ENCODE results near the gene PLA2G2F.

PLA2G2F gene

DNA sequence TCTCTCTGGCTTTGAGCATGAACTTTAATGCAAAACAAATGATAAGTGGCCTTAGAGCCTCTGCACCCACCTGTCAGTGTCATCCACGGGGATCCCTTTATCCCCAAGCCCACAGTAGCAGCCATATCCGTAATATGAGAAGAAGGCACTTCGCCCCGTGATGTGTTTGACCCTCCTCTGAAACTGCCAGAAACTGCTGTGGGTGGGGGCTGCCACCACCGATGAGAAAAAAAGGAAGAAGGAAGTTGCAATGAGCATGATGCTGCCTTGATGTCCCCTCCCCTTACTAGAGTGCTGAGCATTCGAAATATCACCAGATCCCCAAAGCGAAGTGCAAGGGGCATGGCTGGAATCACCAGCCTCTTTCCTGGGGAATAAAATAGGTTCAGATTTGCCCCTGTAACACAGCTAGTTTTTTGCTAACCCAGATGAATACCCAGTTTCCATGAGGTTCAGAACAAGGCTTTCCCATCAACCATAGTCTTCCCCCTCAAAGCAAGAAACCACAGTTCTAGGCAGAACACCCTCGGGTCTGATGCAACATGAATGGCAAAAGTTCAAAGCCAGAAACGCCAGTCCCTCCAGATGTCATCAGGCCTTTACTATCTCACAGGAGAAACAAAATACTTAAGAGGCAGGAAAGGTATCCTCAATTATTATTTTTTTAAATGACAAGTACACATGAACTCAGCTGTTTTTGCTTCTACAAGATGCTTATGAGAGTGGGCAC, 36.0 kb downstream of the PLA2G2F start:
- DNase-seq, result peak; percentile 44

DNA sequence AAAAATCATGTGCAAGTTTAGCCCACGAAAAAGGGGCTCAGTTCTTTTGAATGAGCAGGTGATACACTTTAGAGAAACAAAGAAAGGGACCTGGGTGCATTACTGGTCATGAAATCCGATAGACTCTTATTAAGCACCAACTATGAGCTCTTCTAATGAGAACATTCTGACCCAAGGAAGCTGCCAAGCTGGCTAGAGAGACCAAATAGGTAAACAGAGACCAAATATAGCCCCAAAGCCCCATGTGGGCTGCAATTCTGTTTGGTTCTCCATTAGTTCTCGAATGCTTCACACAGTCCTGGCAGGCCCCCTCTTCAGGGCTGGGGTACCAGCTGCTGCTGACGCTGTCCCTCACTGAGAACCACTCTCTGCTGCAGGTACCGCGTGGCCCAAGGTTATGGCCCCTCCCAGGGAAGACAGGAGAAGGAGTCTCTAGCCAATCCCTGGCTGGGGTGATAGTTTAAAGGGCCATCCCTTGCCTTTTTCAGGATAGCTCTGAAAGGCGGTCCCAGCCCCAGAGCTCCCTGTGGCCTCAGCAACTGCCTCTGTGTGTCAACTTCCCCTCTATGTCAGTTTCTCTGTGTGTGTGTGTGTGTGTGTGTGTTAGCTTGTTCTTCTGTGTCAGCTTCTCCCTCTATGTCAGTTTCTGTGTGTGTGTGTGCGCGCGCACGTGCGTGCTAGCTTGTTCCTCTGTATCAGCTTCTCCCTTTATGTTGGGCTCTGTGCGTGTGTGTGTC, 39.7 kb downstream of the PLA2G2F start:
- DNase-seq, result no peak

GRCh38 chr1:20179371-20180128, 40.4 kb downstream of the PLA2G2F start:
- no peak for DNase-seq

- no peak for DNase-seq
Measured at GRCh38 chr1:20180129-20180843, 41.2 kb downstream of the PLA2G2F start.

DNA sequence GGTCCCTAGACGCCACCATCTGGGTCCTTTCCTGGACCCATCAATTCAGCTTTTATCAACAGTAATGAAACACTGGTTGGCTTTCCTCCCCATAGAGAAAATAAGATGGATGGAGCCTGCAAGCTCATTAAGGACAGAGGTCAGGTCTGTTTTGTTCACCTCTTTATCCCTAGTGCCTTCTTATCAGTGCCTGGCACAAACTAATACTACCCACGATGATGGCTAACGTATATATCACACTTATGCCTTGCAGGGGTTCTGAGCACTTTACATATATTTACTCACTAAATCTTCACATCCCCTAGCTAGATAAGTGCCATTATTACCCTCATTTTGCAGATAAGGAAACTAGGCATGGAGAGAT, 41.7 kb downstream of the PLA2G2F start:
- no peak for DNase-seq

DNA sequence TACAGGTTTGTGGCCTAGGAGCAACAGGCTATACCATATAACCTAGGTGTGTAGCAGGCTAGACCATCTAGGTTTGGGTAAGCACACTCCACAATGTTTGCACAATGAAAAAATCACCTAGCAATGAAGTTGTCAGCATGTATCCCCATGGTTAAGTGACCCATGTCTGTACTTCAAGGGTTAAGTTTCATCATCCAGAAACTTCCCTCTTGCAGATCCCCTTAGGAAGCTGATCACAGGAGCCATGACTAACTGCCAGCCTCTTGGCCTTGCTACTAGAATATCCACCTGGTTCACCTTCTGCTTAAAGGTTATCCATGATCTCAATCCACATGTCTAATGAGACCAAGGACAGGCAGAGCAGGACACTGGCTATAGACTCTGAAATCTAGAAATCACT, 43.3 kb downstream of the PLA2G2F start:
- no peak for DNase-seq

- no peak for DNase-seq
Measured at GRCh38 chr1:20183035-20183434, 43.9 kb downstream of the PLA2G2F start.

DNA sequence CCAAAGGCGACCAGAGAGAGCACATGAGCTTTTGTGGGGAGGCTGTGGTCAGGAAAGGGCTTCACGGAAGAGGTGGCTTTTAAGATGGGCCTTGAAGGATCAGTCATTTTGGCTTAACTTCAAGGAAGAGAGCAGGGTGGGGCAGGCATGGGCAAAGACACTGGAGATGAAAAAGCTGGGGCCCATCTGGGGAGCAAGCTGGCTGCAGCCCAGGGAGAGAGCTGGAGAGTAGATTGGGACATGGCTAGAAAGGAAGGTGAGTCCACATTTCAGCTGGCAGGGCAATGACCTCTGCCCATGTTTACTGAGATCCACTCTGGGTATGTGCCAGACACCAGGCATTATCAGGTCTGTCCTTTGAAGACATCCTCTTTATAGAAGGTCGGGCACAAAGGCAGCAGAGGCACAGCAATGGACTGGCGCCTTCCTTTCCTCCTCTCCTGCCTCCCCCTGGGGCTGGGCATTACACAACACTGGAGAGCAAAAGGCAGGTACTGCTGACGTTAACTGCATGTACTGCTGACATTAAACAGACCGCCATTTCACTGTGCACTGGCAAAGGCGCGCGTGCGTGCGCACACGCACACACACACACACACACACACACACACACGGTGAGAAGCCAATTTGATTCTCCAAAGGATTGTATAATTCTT, 44.6 kb downstream of the PLA2G2F start:
- DNase-seq, result no peak

- peak; percentile 78 for DNase-seq
Measured at GRCh38 chr1:20184481-20184900, 45.4 kb downstream of the PLA2G2F start.

DNA sequence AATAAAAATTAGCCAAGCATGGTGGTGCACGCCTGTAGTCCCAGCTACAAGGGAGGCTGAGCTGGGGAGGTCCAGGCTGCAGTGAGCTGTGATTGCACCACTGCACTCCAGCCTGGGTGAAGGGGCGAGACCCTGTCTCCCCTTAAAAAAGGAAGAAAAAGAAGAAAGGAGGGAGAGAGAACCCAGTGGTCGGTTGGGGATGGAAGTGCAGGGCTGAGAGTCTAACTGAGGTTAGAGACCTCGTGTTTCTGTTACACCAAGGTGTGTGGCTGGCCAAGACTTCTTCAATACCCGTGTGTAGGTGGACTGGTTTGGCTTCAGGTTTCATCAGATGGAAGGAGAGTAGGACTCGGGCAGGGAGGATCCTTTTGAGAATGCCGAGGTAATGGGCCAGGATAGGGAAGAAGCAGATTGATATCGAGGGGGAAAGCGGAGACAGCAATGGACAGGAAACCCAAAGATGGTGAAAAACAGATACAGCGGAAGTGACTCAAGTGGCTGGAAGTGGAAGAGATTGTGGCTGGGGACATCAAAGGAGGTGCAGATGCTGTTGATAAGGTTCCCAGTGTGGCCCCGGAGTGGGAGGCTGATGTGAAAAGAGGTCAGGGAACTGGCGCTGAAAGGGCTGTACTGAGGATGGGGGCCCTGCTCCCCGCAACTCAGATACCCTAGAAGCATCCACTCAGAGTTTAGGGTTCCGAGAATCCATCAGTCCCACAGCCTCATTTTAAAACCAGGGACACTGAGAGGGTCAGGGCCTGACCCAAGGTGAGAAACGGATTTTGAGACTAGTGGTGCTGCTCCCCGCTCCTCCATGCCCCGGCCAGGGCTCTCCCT, 46.1 kb downstream of the PLA2G2F start:
- DNase-seq, result peak; percentile 79

DNA sequence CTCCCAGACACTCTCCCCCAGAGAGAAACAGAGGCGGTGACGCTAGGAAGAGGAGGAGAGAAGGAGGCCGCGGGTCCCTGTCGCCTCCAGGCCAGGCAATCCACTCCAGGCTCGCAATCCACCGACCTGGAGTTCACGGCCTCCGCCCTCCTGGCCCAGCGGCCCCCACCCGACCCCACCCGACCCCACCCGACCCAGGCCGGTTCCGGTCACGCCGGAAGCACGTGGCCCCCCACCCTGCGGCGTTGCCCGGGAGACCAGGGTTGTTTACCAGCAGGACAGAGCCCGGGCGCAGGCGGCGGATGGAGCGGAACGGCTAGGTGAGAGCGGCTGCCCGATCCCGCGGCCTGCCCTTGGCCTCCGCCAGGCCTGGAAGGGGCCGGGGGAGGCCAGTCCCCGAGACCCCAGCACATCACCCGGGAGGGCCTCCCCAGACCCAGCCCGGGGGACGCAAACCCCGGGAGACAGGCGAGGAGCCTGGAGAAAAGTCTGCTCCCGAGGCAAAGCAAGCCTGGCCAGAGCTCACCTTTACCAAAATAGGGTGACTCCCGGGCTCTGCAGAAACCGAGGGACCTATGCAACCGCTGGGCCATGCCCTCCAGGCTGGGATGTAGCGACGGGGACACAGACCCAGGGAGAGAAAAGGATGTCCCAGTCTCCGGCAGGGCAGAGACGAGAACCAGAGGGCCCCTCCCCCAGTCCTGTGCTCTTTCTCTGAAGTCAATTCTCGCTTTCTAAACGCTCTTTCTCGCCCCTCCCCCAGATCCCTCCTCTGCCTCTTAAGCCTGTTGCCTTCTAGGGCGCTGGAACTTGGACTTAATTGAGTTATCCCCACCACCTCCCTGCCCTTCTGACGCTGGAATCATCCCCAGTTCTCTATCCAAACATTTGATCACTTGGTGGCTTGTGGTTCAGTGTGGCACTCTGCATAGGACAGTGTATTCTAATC, 47.0 kb downstream of the PLA2G2F start, which contains the start of the genes PLA2G2C and UBXN10:
Gene PLA2G2C, minus strand, starts transcription at position 685 of the 949 bp plus-strand sequence. CDS start 9,155 bp downstream, outside the sequence.
Gene UBXN10, plus strand, starts transcription at position 263 of the 949 bp plus-strand sequence. CDS start 4,466 bp downstream, outside the sequence.
- DNase-seq, result peak; percentile 91

- DNase-seq, result peak; percentile 50
Measured at GRCh38 chr1:20187103-20187812, 48.1 kb downstream of the PLA2G2F start.

GRCh38 chr1:20187813-20188454, 48.8 kb downstream of the PLA2G2F start:
- peak; percentile 86 for DNase-seq

GRCh38 chr1:20188455-20188817, 49.3 kb downstream of the PLA2G2F start:
- DNase-seq, result peak; percentile 51

DNA sequence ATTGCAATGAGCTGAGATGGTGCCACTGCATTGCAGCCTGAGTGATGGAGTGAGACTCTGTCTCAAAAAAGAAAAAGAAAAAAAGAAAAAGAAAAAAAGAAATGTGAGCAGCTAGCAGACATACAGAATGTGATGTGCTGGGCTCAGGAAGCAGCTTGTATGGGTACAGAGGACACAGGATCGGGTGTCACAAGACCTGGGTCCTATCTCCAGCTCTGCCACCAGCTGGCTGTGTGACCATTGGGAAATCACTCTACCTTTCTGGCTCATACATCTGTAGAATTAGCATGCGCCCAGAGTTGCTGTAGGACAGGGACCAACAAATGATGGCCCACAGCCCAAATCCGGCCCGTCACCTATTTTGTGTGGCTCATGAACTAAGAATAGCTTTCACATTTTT, 50.5 kb downstream of the PLA2G2F start:
- DNase-seq, result no peak

DNA sequence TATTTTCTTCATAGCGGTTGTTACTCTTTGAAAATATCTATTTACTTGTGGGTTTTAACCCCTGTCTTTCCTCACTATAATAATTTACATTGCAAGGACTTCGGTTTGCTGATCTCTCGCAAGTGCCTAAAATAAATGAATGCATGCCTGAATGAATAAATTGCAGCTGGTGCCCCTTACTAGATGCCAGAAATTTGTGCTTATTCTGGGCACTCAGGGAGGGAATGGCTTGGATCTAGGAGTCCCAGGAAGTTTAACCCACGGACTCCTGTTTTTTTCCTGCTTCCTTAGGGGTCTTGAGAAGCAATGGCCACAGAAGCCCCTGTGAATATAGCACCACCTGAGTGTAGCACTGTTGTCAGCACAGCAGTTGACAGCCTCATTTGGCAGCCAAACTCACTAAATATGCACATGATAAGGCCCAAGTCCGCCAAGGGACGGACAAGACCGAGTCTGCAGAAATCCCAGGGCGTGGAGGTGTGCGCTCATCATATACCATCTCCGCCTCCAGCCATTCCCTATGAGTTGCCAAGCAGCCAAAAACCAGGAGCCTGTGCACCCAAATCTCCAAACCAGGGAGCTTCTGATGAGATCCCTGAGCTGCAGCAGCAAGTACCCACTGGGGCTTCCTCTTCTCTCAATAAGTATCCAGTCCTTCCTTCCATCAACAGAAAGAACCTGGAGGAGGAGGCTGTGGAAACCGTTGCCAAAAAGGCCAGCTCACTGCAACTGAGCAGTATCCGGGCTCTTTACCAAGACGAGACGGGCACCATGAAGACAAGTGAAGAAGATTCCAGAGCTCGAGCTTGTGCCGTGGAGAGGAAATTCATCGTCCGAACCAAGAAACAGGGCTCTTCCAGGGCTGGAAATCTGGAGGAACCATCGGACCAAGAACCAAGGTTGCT, 51.4 kb downstream of the PLA2G2F start:
- no peak for DNase-seq

- DNase-seq, result no peak
Measured at GRCh38 chr1:20191266-20191825, 52.2 kb downstream of the PLA2G2F start.

All from OCI-M1 (cell line).